Stimulated activated CD8-positive, alpha-beta memory T cell treated with anti-CD3 and anti-CD28 coated beads, Interleukin-12 subunit alpha, Interleukin-12 subunit beta, amount 100 ng/mL, for 4 hours (primary cell): ENCODE results near the gene TSHZ2.
"Not testable (repeated sequence)": the region's sequence is repeated elsewhere in the genome, so short reads cannot be mapped to it uniquely, and the experiment has no call there.

Experiments used
- DNase-seq: peaks from one replicate; pipeline ENCODE4 v3.0.0-alpha.2; 2020; ENCODE audit warnings: low read depth

The TSHZ2 gene

GRCh38 chr20:52996130-52996529 lies 24.0 kb downstream of the TSHZ2 start:
- DNase-seq: no peak

GRCh38 chr20:52996658-52997057 lies 24.5 kb downstream of the TSHZ2 start:
- no peak for DNase-seq

DNA sequence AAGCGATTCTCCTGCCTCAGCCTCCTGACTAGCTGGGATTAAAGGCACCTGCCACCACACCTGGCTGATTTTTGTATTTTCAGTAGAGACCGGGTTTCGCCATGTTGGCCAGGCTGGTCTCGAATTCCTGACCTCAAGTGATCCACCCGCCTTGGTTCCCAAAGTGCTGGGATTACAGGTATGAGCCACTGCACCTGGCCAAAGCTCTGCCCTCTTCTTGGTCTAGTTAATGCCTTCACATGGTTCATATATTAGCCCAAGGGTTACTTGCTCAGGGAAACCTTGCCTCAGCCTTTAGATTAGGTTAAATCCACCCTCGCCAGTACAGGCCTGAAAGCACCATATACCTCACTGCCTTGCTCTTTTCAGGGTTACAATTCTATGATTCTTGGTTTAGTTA lies 26.1 kb downstream of the TSHZ2 start:
- DNase-seq: no peak

DNA sequence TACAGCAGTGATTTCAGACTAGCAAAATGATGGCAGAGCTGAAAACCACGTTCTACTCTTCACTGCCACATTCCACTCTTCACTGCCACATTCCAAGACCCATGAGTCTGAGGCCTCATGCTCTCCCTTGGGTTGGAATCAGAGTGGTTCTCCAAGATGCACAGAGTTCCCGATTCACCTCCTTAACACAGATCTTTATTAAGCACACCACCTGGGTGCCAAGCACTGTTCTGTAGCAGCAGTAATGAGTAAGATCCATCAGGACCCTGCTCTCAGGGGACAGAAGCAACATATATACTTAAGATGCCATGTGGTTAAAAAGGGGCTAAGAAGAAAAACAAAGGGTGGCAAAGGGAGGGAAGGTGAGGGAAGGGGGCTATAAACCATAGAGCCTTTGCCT lies 26.9 kb downstream of the TSHZ2 start:
- DNase-seq: no peak

- no peak for DNase-seq
Observed at GRCh38 chr20:53001498-53002301, 29.5 kb downstream of the TSHZ2 start.

- DNase-seq: no peak
Observed at GRCh38 chr20:53002786-53003185, 30.6 kb downstream of the TSHZ2 start.

GRCh38 chr20:53003420-53004154 lies 31.4 kb downstream of the TSHZ2 start:
- no peak for DNase-seq

- no peak for DNase-seq
Observed at GRCh38 chr20:53004267-53004813, 32.2 kb downstream of the TSHZ2 start.

DNA sequence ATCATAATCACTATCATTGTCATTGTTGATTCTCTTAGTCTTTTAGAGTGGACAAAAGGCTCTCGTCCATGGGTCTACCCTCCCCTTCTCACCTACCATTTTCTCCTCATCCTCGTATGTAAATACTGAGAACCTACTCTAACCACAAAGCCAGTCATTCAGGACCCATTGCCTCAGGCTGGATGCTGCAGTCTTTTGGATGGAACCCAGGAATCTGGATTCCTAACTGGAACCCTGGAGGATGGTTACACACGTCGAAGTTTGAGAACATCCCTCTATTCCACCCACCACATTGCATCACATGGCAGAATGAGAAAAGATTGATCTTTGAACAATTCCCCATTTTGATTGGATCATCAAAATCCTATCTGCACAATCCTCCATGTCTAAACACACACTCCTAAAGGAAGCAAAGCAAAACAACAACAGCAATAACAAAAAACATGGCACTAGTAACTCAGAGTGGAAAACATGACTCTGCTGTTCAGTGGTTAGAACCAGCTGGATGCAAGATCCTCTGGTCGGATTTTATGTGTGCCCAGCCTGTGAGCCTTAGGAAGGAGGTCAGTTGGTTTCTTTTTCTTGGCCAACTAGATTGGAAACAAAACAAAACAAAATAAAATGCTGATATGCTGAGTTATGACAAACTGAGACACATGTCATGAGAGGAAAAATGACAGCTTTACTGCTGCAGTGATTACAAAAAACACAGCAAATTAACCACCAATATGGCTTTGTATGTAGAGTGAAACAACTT lies 38.0 kb downstream of the TSHZ2 start:
- DNase-seq: no peak

DNA sequence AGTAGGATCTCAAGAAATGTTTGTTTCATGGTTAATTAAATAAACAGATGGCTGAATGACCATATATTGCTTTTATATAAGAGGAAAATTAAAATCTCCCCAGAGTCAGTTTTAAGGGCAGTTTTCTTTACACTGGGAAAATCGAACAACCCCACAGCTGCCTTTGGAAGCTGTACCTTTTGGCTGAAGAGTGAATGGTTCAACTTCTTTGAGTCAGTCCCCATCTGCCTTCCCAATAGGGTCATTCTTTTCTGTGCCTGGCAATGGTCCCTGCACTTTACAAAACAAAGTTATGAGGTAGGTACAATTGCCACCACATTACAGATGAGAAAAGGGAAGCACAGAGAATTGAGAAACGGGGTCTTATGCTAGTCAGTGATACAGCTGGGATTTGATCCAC lies 39.5 kb downstream of the TSHZ2 start:
- no peak for DNase-seq

- DNase-seq: no peak
Observed at GRCh38 chr20:53013183-53013582, 41.0 kb downstream of the TSHZ2 start.

DNA sequence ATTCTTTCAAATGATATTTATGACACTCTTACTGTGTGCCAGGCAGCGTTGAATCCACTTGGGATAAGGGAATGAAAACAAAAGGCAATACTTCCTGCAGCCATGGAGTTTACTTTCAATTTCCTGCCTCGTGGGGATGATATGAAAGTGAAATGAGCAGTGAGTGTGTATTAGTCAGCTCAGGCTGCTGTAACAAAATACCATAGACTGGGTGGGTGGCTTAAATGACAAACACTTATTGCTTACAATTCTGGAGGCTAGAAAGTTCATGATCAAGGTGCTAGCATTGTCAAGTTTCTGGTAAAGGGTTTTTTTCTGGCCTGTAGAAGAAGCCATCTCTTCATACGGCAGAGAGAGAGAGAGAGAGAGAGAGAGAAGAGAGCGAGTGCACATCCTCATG lies 41.7 kb downstream of the TSHZ2 start:
- no peak for DNase-seq

DNA sequence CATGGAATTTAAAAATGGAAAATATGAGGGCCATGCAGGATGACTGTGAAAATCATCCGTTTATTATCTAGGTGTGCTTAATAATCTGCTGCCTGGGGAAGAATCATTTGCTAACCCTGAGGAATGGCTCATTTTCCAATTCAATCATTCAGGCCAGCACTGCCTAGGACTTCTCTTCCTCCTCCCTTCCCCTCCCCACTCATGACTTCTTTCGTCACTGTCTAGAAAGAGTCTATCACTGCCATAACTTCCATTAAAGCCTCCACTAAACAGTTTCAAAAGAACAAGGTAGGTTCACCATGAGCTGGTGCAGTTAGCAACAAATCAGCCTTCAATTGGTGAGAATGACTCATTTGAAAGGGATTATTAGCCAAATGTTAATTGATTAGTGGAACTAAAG lies 43.9 kb downstream of the TSHZ2 start:
- no peak for DNase-seq

- DNase-seq: no peak
Observed at GRCh38 chr20:53016534-53017042, 44.4 kb downstream of the TSHZ2 start.

DNA sequence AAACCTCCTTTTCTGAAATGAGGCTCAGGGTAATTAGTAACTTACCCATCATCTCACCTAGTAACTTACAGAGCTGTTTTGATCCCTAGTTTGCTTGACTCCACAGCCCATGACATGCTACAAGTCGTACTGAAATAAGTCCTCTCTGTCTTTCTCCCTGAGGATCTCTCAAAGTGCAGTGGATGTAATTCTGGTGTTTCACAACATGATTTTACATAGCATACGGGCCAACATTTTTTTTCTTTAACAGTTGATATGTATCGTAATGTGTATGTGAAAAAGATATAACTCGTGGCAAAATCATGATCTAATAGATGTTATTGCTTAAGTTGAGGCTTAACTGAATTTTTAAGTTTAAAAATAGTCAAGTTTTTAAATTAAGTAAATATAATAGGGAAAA lies 45.0 kb downstream of the TSHZ2 start:
- no peak for DNase-seq

DNA sequence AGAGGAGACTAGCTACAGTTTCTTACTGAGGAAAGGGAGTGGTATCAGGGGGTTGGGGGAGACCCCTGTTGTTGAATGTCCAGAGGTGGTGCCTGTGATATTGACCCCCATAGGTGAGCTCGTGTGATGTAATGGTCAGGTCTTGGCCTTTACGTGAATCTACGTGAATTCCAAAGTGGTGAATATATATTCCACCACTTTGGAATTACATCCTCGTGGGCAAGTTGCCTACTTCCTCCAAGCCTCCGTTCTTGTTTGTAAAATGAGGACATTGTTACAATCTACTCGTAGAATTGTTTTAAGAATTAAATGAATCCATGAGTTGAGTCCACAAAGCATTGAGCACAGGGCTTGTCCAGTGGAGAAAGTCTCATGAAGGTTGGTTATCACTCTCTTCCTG lies 47.3 kb downstream of the TSHZ2 start:
- DNase-seq: no peak

DNA sequence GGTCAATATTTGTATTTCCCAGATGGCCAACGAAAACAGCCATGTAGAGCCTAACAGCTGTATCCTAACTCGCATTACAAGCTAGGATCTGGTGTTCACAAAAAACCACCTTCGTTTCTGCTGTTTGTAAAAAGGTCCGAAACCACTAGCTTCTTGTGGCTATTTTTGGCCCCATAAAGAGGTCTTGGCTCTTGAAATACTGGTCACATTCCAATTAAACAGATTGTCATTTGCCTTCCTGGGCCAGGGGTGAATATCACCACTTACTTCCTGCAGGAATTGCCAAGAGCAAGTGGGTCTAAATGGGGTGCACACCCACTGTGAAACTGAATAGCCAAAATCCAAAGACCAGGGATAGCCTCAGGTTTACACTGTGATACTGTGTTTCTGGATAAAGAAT lies 48.2 kb downstream of the TSHZ2 start:
- DNase-seq: no peak

DNA sequence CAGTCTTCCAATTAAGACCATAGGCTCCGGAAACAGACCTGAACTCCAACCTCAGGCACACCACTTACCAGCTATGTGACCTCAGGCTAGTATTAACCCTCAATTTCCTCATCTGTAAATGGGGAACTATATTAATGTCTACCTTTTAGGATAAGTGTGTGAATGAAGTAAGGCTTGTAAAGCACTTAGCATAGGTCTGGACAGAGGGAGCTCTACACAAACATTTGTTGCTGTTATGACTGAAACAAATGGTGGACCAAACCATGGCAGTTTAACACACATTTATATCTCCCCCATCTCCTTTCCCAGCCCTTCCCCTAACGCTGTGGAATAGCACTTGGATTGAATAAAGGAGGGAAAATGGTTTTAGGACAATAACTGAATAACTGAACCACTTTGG lies 48.7 kb downstream of the TSHZ2 start:
- no peak for DNase-seq

DNA sequence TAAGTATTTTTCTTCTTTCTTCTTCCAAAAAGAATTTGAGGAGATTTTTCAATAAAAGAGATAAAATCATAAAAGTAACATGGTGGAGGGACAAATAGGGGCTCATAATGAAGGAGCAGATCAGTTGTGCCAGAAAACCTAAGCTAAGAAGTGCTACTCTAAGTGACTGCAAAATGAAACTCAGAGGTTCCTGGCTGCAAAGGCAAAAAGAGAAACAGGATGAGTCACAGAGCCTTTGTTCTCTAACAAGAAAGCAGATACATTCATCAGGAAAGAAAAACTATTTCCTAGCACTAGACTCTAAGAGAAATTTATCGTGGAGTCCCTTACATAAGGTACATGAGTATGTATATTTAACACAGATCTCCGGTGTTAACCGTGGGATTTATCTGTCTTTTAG lies 49.8 kb downstream of the TSHZ2 start:
- no peak for DNase-seq

DNA sequence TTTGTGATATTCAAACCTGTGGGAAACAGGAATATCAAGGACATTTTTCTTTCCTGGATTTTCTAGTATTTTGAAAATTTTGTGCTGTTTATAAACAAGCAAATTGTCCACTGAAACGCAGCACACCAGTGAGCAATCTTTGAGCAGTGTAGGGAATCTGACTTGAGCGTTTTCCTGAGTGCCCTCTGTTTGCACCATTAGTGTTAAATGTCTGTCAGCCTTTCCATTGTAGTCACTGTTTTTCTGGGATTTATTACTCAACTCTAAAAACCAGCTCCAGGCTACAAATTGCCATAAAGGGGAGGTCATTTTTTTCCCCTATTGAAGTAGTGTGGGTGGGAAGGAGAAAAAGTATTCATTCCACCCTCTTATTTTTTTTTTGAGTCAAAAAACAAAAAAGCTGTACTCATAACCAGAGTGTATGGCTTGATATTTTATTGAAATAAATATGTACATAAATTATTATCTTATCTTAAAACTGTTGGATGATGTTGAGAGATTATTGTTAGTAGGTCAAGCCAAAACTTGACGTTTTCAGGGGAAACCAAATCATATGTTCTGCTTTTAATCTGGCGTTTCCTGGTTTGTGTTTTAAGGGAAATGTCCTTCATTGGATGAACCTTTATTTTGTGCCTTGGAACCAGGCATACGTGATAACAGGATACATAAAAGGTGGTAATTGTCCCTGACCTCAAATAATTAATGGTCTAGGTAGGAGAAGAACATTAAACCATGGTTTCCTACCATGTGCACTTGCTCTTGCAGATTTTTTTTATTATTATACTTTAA lies 51.8 kb downstream of the TSHZ2 start:
- no peak for DNase-seq

GRCh38 chr20:53024653-53025052 lies 52.5 kb downstream of the TSHZ2 start:
- DNase-seq: not testable (repeated sequence)

- no peak for DNase-seq
Observed at GRCh38 chr20:53027089-53027488, 54.9 kb downstream of the TSHZ2 start.
